DOHH2 (cell line): ENCODE results near the gene SIGLEC5.

ENCODE experiments used
- H3F3A ChIP-seq: fragments of 200-600 bp; sonication (generic), shearing (Covaris generic); 2 replicates; pipeline ENCODE4 v1.6.0; 2016; ENCODE audit warnings: antibody characterized with exemption, mild to moderate bottlenecking; ENCODE audit not compliant: control insufficient read depth, insufficient read depth
- H3K27ac ChIP-seq: fragments of 200-600 bp; sonication (generic); 2 replicates; pipeline ENCODE4 v1.5.1; 2014; ENCODE audit warnings: low read depth, mild to moderate bottlenecking, low read length, moderate library complexity
- H3K27me3 ChIP-seq: fragments of 200-600 bp; sonication (generic); 2 replicates; pipeline ENCODE4 v1.6.1; 2014; ENCODE audit warnings: mild to moderate bottlenecking, low read length, mixed read lengths; ENCODE audit not compliant: control insufficient read depth
- H3K36me3 ChIP-seq: fragments of 200-600 bp; sonication (generic); 2 replicates; pipeline ENCODE4 v1.6.1; 2014; ENCODE audit warnings: mild to moderate bottlenecking, low read length, moderate library complexity, mixed read lengths; ENCODE audit not compliant: control insufficient read depth
- H3K4me1 ChIP-seq: fragments of 200-600 bp; sonication (generic); 2 replicates; pipeline ENCODE4 v1.6.1; 2014; ENCODE audit warnings: mild to moderate bottlenecking, low read length, mixed read lengths; ENCODE audit not compliant: control insufficient read depth
- H3K4me2 ChIP-seq: fragments of 200-600 bp; sonication (generic); 2 replicates; pipeline ENCODE4 v1.6.0; 2014; ENCODE audit warnings: mild to moderate bottlenecking, low read length, moderate library complexity
- H3K4me3 ChIP-seq: fragments of 200-600 bp; sonication (generic); 2 replicates; pipeline ENCODE4 v1.5.1; 2014; ENCODE audit warnings: mild to moderate bottlenecking, low read length, mixed read lengths
- H3K79me2 ChIP-seq: fragments of 200-600 bp; sonication (generic); 2 replicates; pipeline ENCODE4 v1.6.1; 2014; ENCODE audit warnings: mild to moderate bottlenecking, low read length, mixed read lengths; ENCODE audit not compliant: control insufficient read depth
- H3K9me2 ChIP-seq: fragments of 200-600 bp; sonication (generic); replicated peaks from 2 replicates; pipeline ENCODE4 v1.6.1; 2014; ENCODE audit warnings: mild to moderate bottlenecking, low read length, mixed read lengths; ENCODE audit not compliant: control insufficient read depth
- H3K9me3 ChIP-seq: fragments of 200-600 bp; sonication (generic); 2 replicates; pipeline ENCODE4 v1.6.1; 2014; ENCODE audit warnings: antibody characterized with exemption, low read length, mixed read lengths; ENCODE audit not compliant: control insufficient read depth, insufficient read depth
- H4K20me1 ChIP-seq: fragments of 200-600 bp; sonication (generic); 2 replicates; pipeline ENCODE4 v1.6.0; 2014; ENCODE audit warnings: low read depth, mild to moderate bottlenecking, antibody characterized with exemption, low read length, moderate library complexity; ENCODE audit not compliant: control insufficient read depth, insufficient read depth
- EZH2phosphoT487 ChIP-seq: fragments of 200-600 bp; sonication (generic); IDR thresholded peaks from 2 replicates; pipeline ENCODE4 v1.6.1; 2017; ENCODE audit warnings: borderline replicate concordance, mild to moderate bottlenecking, antibody characterized with exemption, low read length, moderate library complexity, mixed read lengths
- TF ChIP-seq, protein P1 (sequence below): fragments of 200-600 bp; sonication (generic); IDR thresholded peaks from one replicate; pipeline ENCODE4 v1.5.1; 2014; ENCODE audit warnings: antibody characterized with exemption, mild to moderate bottlenecking, low read depth, low read length; ENCODE audit not compliant: poor library complexity, severe bottlenecking

The SIGLEC5 gene

DNA sequence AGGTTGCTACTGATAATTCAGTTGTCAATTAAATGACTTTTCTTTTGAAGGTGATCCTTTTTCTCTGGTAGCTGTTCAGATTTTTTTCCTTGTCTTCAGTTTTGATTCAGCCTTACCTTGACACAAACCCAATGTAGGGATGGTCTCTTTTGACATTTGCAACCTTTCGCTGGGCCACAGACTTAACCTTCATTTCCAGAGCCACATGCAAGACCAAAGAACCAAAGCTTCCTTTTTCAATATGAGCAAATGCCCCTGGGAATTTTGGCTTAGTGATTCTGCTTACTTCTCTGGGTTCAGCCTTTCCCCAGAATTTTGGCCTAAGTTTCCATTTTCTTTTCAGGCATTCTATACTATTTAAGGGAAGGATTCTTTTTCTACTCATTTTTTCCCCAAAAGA is 19.6 kb downstream of the SIGLEC5 start:
- H3K9me2 ChIP-seq: no peaks in the 10 kb centered on the region
- H3K27ac ChIP-seq: no peak overlapping the region
- H3F3A ChIP-seq: peaks cover 12% of the 10 kb centered on the region
- H3K4me1 ChIP-seq: peaks cover 26% of the 10 kb centered on the region
- H3K79me2 ChIP-seq: no peaks in the 10 kb centered on the region
- H4K20me1 ChIP-seq: no peaks in the 10 kb centered on the region
- TF ChIP-seq EZH2phosphoT487: no peak
- TF ChIP-seq, protein P1, sequence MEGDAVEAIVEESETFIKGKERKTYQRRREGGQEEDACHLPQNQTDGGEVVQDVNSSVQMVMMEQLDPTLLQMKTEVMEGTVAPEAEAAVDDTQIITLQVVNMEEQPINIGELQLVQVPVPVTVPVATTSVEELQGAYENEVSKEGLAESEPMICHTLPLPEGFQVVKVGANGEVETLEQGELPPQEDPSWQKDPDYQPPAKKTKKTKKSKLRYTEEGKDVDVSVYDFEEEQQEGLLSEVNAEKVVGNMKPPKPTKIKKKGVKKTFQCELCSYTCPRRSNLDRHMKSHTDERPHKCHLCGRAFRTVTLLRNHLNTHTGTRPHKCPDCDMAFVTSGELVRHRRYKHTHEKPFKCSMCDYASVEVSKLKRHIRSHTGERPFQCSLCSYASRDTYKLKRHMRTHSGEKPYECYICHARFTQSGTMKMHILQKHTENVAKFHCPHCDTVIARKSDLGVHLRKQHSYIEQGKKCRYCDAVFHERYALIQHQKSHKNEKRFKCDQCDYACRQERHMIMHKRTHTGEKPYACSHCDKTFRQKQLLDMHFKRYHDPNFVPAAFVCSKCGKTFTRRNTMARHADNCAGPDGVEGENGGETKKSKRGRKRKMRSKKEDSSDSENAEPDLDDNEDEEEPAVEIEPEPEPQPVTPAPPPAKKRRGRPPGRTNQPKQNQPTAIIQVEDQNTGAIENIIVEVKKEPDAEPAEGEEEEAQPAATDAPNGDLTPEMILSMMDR: no peak
- peaks cover 6% of the 10 kb centered on the region; the same call in 1 of the 2 replicates for H3K27me3 ChIP-seq
- no peak overlapping the region for H3K4me3 ChIP-seq
- H3K4me2 ChIP-seq: no peak overlapping the region
- no peaks in the 10 kb centered on the region for H3K9me3 ChIP-seq
- H3K36me3 ChIP-seq: no peaks in the 10 kb centered on the region

DNA sequence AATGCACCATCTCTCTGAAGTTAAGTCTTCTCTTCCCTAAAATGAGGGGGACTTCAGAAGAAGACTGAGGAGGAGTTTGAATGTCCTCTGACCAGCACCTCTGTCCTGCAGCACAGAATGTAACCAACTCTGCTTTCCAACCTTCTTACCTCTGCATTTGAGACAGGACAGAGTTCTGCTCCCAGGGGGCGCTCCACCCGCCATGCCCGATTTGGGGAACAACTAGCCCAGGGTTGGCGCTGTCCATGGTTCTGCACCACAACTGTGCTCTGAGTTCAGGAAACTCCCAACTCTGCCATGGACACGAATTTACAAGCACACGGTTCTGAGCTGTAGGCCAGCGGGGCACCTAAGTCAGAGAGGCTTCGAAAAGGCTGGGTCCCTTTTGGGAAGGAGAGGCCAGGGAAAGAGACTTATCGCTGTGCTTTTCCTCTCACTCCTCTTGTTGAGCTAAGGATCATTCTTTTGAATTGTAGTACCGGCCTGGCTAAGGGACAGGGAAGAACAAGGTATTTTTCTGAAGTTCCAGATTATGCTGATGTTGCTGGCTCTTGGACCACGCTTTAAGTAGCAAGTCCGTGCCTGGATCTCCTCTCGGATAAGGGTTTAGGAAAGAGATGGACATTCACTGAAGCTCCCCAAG is 22.2 kb downstream of the SIGLEC5 start:
- H3K4me2 ChIP-seq: peak overlapping the region; percentile 75
- H4K20me1 ChIP-seq: no peaks in the 10 kb centered on the region
- H3K9me2 ChIP-seq: no peaks in the 10 kb centered on the region
- no peaks in the 10 kb centered on the region for H3K36me3 ChIP-seq
- peaks cover 12% of the 10 kb centered on the region for H3F3A ChIP-seq
- no peaks in the 10 kb centered on the region for H3K79me2 ChIP-seq
- no peaks in the 10 kb centered on the region for H3K9me3 ChIP-seq
- H3K4me1 ChIP-seq: peaks cover 26% of the 10 kb centered on the region
- 0 out of 2 replicates have a peak overlapping the region, but pooled peaks have one; percentile 67 for H3K27ac ChIP-seq
- H3K27me3 ChIP-seq: 0 out of 2 replicates have a peak, but pooled peaks cover 2% of the 10 kb centered on the region
- H3K4me3 ChIP-seq: peak overlapping the region; percentile 40
- TF ChIP-seq EZH2phosphoT487: no peak
- TF ChIP-seq, protein P1: peak; percentile 89

DNA sequence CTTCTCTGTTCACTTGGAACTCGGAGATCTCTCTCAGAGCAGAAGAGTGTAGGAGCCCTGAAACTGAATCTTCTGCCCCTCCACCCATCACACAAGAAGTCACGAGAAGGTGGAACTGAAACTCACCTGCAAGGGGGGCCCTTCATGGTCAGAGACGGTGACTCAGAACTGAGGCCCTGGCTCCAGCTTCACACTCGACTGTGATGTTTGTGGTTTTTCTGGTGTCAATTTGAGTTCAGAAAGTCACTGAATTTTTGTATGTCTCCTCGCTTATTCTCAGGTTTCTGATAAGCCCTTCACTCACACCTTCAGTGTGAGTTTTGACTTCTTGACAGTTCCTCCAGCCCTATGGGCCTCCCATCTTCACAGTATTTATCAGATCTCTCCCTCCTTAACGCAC is 23.1 kb downstream of the SIGLEC5 start:
- peak overlapping the region; percentile 49 for H3K4me3 ChIP-seq
- peaks cover 12% of the 10 kb centered on the region for H3F3A ChIP-seq
- peaks cover 26% of the 10 kb centered on the region for H3K4me1 ChIP-seq
- H3K27ac ChIP-seq: peak overlapping the region; percentile 67
- H3K36me3 ChIP-seq: no peaks in the 10 kb centered on the region
- no peaks in the 10 kb centered on the region for H3K9me3 ChIP-seq
- H3K79me2 ChIP-seq: no peaks in the 10 kb centered on the region
- H3K4me2 ChIP-seq: peak overlapping the region; percentile 75
- no peaks in the 10 kb centered on the region for H3K9me2 ChIP-seq
- no peaks in the 10 kb centered on the region for H4K20me1 ChIP-seq
- TF ChIP-seq EZH2phosphoT487: no peak
- TF ChIP-seq, protein P1: no peak
- H3K27me3 ChIP-seq: 0 out of 2 replicates have a peak, but pooled peaks cover 2% of the 10 kb centered on the region
